ENCODE results near the gene HKDC1. TPM values are rescaled to one million over a fixed set of nuclear protein-coding genes. Genes with fewer than 3 reads are reported as not detected.

HKDC1 gene
- total RNA-seq, 4 donors from 2014 or later: 0.06 to 1.5 (median 0.17) TPM; not detected in 1

DNA sequence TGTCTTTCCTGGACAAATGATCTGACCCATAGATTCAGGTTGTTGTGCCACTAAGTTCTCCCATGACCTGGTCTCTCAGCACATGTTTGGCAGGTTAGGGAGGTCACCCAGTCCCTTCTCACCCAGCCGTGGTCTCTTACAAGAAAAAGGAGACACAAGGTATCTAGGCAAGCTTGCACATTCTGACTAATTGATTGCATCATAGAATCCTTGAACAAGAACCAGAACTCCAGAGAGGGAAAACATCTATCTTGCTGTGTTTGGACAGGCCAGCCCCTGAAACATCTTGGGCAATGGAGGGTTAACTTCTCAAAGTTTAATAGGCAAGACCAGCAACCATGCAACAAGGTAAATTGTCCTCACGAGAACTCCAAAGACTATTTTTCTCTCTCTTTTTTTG lies 49.6 kb downstream of the HKDC1 start:
- 68% methylated on average over 2 of the region's 2 CpGs for WGBS
- no peaks in the 10 kb centered on the region for H3K4me1 ChIP-seq
- TF ChIP-seq POLR2A (IDR thresholded peaks at IDR 0.05; ENCODE audit: low read depth): no peak
- TF ChIP-seq POLR2AphosphoS5 (IDR thresholded peaks at IDR 0.05): no peak
- TF ChIP-seq EP300 (IDR thresholded peaks at IDR 0.05): no peak
- TF ChIP-seq, protein P1, sequence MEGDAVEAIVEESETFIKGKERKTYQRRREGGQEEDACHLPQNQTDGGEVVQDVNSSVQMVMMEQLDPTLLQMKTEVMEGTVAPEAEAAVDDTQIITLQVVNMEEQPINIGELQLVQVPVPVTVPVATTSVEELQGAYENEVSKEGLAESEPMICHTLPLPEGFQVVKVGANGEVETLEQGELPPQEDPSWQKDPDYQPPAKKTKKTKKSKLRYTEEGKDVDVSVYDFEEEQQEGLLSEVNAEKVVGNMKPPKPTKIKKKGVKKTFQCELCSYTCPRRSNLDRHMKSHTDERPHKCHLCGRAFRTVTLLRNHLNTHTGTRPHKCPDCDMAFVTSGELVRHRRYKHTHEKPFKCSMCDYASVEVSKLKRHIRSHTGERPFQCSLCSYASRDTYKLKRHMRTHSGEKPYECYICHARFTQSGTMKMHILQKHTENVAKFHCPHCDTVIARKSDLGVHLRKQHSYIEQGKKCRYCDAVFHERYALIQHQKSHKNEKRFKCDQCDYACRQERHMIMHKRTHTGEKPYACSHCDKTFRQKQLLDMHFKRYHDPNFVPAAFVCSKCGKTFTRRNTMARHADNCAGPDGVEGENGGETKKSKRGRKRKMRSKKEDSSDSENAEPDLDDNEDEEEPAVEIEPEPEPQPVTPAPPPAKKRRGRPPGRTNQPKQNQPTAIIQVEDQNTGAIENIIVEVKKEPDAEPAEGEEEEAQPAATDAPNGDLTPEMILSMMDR (IDR thresholded peaks at IDR 0.05): no peak
- intact Hi-C loops (cut with DNase I): no loop called here
- H3K9me3 ChIP-seq: peaks cover 0 to 6% (median 3%) of the 10 kb centered on the region in 4 donors
- no peak overlapping the region for H3K27ac ChIP-seq (replicated peaks in 1 of 4)
- no peak overlapping the region for H3K4me3 ChIP-seq
- H3K27me3 ChIP-seq: no peaks in the 10 kb centered on the region
- no peaks in the 10 kb centered on the region for H3K36me3 ChIP-seq
- DNase-seq (ENCODE audit: extremely low spot score): no peak

DNA sequence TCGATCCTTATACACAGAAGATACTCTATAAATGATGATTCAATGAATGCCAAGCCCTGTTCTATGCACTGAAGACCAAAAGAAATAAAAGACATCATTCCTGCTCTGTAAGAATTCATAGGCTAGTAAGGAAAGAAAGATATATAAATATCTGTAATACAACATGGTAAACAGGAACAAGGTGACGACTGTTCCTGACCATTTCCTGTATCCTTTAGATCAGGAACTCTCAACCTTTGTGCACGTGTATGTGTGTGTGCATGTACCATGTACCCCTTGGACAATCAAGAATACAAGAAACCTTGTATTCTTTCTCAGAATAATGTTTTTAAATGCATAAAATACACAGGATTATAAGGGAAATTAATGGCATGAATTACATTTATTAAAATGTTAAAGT lies 50.9 kb downstream of the HKDC1 start:
- WGBS: 80% methylated on average over 3 of the region's 3 CpGs
- TF ChIP-seq EP300 (IDR thresholded peaks at IDR 0.05): no peak
- TF ChIP-seq POLR2A (IDR thresholded peaks at IDR 0.05; ENCODE audit: low read depth): no peak
- no peak for TF ChIP-seq POLR2AphosphoS5 (IDR thresholded peaks at IDR 0.05)
- TF ChIP-seq, protein P1 (IDR thresholded peaks at IDR 0.05): no peak

DNA sequence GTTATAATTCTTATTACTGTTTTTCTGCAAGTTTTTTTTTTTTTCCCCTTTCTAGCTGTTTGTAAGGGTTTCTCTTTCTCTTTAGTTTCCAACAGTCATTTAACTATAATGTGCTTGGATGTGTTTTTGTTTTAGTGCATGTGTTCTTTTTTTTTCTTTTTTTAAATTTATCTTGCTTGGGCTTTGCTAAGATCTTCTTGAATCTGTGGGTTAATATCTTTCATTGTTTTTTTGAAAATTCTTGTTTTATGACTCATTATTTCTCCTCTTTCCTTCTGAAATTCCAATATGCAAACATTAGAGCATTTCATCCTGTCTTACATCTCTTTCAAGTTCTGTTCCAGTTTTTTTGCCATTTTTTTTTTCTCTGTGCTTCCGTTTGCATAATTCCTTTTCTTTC lies 52.5 kb downstream of the HKDC1 start:
- H3K27me3 ChIP-seq: no peaks in the 10 kb centered on the region
- no peak for DNase-seq (ENCODE audit: extremely low spot score)
- no peaks in the 10 kb centered on the region for H3K36me3 ChIP-seq
- no peak for TF ChIP-seq EP300 (IDR thresholded peaks at IDR 0.05)
- TF ChIP-seq, protein P1 (IDR thresholded peaks at IDR 0.05): no peak
- TF ChIP-seq POLR2AphosphoS5 (IDR thresholded peaks at IDR 0.05): no peak
- 79% methylated on average over 1 of the region's 1 CpG for WGBS
- H3K9me3 ChIP-seq: peaks cover 0 to 6% (median 3%) of the 10 kb centered on the region in 4 donors
- no peak overlapping the region for H3K27ac ChIP-seq (replicated peaks in 1 of 4)
- intact Hi-C loops (cut with DNase I): no loop called here
- H3K4me1 ChIP-seq: no peaks in the 10 kb centered on the region
- H3K4me3 ChIP-seq: no peak overlapping the region

More for the DNA sequence above, 50.9 kb downstream of the HKDC1 start:
- no peak for DNase-seq (ENCODE audit: extremely low spot score)
- H3K4me1 ChIP-seq: no peaks in the 10 kb centered on the region
- intact Hi-C loops (cut with DNase I): no loop called here
- no peaks in the 10 kb centered on the region for H3K27me3 ChIP-seq
- H3K9me3 ChIP-seq: peaks cover 0 to 6% (median 3%) of the 10 kb centered on the region in 4 donors
- H3K27ac ChIP-seq (replicated peaks in 1 of 4): no peak overlapping the region
- H3K36me3 ChIP-seq: no peaks in the 10 kb centered on the region
- no peak overlapping the region for H3K4me3 ChIP-seq

DNA sequence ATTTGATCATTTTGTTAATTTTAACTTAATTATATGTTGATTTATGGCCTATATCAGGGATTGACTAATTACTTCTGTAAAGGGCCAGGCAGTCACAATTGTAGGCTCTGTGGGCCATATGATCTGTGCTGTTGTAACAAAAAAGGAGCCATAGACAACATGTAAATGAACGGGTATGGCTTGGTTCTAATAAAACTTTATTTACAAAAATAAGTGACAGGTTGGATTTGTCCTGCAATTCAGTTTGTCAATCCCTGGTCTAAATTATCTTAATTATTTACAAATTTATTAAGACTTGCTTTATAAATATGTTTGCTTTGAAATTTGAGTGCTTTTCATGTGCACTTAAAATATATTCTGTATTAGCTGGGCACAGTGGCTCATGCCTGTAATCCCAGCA lies 55.3 kb downstream of the HKDC1 start:
- H3K36me3 ChIP-seq: no peaks in the 10 kb centered on the region
- H3K4me1 ChIP-seq: peaks cover 0 to 5% (median 0%) of the 10 kb centered on the region in 4 donors
- intact Hi-C loops (cut with DNase I): no loop called here
- H3K4me3 ChIP-seq: no peak overlapping the region
- WGBS: 91% methylated on average over 1 of the region's 1 CpG
- no peak overlapping the region for H3K27ac ChIP-seq (replicated peaks in 1 of 4)
- TF ChIP-seq POLR2AphosphoS5 (IDR thresholded peaks at IDR 0.05): no peak
- TF ChIP-seq, protein P1 (IDR thresholded peaks at IDR 0.05): no peak
- no peak for TF ChIP-seq POLR2A (IDR thresholded peaks at IDR 0.05; ENCODE audit: low read depth)
- TF ChIP-seq EP300 (IDR thresholded peaks at IDR 0.05): no peak
- H3K27me3 ChIP-seq: no peaks in the 10 kb centered on the region
- DNase-seq (ENCODE audit: extremely low spot score): no peak
- peaks cover 0 to 6% (median 3%) of the 10 kb centered on the region in 4 donors for H3K9me3 ChIP-seq

DNA sequence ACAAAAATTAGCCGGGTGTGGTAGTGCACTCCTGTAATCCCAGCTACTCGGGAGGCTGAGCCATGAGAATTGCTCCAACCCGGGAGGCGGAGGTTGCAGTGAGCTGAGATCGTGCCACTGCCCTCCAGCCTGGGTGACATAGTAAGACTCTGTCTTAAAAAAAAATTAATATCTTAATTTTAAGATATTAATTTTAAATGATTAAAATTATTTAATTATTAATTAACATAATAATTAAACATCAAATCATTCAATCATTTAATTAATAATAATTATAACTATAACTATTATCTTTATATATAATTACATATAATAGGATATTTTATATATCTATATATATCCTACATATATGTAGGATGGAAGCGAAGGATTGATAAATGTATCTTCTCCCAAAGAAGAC lies 56.4 kb downstream of the HKDC1 start:
- 95% methylated on average over 6 of the region's 6 CpGs for WGBS
- H3K9me3 ChIP-seq: peaks cover 0 to 6% (median 3%) of the 10 kb centered on the region in 4 donors
- no peak for DNase-seq (ENCODE audit: extremely low spot score)
- TF ChIP-seq POLR2A (IDR thresholded peaks at IDR 0.05; ENCODE audit: low read depth) (no peak), POLR2AphosphoS5 (IDR thresholded peaks at IDR 0.05) (no peak), EP300 (IDR thresholded peaks at IDR 0.05) (no peak)
- TF ChIP-seq, protein P1 (IDR thresholded peaks at IDR 0.05): no peak
- H3K27me3 ChIP-seq: no peaks in the 10 kb centered on the region
- no peaks in the 10 kb centered on the region for H3K36me3 ChIP-seq
- intact Hi-C loops (cut with DNase I): no loop called here
- no peak overlapping the region for H3K4me3 ChIP-seq
- H3K4me1 ChIP-seq: peaks cover 0 to 5% (median 0%) of the 10 kb centered on the region in 4 donors
- no peak overlapping the region for H3K27ac ChIP-seq (replicated peaks in 1 of 4)

Data from esophagus muscularis mucosa (tissue), 4 donors.